Measurements from ENCODE around the gene ARID5B.

DNA sequence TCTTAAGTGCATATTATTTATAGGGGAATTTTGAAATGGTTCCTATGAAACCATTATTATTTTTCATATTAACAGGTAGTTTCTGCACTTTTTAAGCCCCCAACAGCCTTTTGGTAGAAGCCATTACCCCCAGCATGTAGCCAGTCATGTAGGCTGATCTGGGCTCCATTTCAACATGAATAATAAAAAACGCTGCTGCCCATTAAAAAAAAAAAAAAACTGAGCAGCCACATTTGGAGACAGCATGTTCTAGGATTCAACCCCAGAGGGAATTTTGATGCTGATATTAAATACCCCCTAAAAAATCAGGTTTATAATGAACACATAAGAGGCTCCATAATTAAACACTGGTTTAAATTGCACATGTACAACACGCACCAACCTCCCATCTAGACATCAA, 185.8 kb downstream of the ARID5B start:
- TF ChIP-seq, protein P1, sequence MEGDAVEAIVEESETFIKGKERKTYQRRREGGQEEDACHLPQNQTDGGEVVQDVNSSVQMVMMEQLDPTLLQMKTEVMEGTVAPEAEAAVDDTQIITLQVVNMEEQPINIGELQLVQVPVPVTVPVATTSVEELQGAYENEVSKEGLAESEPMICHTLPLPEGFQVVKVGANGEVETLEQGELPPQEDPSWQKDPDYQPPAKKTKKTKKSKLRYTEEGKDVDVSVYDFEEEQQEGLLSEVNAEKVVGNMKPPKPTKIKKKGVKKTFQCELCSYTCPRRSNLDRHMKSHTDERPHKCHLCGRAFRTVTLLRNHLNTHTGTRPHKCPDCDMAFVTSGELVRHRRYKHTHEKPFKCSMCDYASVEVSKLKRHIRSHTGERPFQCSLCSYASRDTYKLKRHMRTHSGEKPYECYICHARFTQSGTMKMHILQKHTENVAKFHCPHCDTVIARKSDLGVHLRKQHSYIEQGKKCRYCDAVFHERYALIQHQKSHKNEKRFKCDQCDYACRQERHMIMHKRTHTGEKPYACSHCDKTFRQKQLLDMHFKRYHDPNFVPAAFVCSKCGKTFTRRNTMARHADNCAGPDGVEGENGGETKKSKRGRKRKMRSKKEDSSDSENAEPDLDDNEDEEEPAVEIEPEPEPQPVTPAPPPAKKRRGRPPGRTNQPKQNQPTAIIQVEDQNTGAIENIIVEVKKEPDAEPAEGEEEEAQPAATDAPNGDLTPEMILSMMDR (conservative IDR thresholded peaks at IDR 0.05; ENCODE audit: low read depth, low read length): no peak
- no peak for TF ChIP-seq CHD1 (IDR thresholded peaks at IDR 0.05; ENCODE audit: low read depth, low read length)
- no peak for TF ChIP-seq POLR2A (IDR thresholded peaks at IDR 0.05; ENCODE audit: low read depth, low read length)
- no peak for TF ChIP-seq SMC3 (IDR thresholded peaks at IDR 0.05; ENCODE audit: low read depth, low read length)
- no peak for TF ChIP-seq RFX5 (IDR thresholded peaks at IDR 0.05; ENCODE audit: low read depth, low read length)
- no peak for TF ChIP-seq MAFK (IDR thresholded peaks at IDR 0.05; ENCODE audit: low read depth, low read length)
- no peak for TF ChIP-seq RAD21 (IDR thresholded peaks at IDR 0.05; ENCODE audit: low read length)
- TF ChIP-seq, protein P2, sequence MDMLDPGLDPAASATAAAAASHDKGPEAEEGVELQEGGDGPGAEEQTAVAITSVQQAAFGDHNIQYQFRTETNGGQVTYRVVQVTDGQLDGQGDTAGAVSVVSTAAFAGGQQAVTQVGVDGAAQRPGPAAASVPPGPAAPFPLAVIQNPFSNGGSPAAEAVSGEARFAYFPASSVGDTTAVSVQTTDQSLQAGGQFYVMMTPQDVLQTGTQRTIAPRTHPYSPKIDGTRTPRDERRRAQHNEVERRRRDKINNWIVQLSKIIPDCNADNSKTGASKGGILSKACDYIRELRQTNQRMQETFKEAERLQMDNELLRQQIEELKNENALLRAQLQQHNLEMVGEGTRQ (IDR thresholded peaks at IDR 0.05; ENCODE audit: low read depth, low read length): no peak
- no peak for TF ChIP-seq CEBPB (IDR thresholded peaks at IDR 0.05; ENCODE audit: low read depth, low read length)
- TF ChIP-seq NFE2L2 (IDR thresholded peaks at IDR 0.05; ENCODE audit: low read depth, low read length): no peak
- TF ChIP-seq, protein P3, sequence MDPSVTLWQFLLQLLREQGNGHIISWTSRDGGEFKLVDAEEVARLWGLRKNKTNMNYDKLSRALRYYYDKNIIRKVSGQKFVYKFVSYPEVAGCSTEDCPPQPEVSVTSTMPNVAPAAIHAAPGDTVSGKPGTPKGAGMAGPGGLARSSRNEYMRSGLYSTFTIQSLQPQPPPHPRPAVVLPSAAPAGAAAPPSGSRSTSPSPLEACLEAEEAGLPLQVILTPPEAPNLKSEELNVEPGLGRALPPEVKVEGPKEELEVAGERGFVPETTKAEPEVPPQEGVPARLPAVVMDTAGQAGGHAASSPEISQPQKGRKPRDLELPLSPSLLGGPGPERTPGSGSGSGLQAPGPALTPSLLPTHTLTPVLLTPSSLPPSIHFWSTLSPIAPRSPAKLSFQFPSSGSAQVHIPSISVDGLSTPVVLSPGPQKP (IDR thresholded peaks at IDR 0.05; ENCODE audit: borderline replicate concordance, low read depth, low read length): no peak
- TF ChIP-seq RCOR1 (IDR thresholded peaks at IDR 0.05; ENCODE audit: insufficient replicate concordance, low read length): no peak
- no peak for TF ChIP-seq FOS (IDR thresholded peaks at IDR 0.05; ENCODE audit: low read depth, low read length)
- TF ChIP-seq BHLHE40 (IDR thresholded peaks at IDR 0.05; ENCODE audit: low read depth, low read length): no peak
